Femur (tissue), 1 donor: ENCODE data around the gene LEMD3.

ENCODE experiments used
- DNase-seq: peaks from one replicate; pipeline ENCODE4 v3.0.0-alpha.2; 2017

Gene LEMD3

DNA sequence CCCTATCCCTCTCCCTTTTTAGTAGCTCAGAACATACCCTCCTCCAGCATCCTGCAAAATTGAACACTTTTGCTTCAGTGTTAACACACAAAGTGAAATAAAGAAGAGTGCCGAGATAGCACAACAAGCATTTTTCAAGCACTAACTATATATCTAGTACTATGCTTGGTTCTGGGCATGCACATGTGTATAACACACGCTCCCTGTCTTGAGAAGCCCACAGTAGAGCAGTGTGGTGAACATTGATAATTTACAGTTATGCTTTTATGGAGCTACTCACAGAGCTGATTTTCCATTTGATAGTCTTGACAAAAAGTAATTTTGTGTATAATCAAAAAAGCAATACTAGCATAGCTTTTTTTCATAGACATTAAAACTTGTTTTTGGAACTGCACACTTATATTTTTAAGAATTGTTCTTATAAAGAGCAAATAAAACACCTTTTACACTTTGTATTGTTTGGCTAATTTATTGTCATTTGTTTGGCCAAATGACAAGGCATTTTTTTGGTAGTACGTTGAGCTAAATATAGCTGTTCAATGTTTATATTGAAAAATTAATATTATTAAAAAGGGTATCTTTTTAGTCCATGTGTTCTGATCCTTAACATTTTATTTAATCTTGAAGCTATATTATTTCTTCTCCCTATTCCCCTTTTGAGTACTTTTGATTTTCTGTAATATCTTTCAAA lies 39.7 kb downstream of the LEMD3 start:
- DNase-seq, result no peak

DNA sequence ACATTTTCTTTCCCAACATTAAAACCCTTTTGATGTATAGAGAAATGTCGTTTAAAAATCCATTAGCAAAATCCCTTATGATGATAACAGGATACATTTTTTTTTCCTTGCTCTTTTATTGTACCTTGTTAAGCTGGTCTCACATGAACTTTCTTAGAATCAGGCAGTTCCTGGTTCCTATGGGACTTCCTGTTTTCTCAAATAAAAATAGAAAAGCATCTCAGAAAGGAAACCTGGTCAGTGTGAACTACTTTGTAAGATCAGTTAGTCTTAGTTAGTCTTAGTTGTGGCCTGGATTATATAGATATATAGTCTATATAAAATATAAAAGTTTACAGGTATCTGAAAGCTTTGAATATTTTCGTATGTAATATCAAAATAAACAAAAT lies 40.3 kb downstream of the LEMD3 start:
- DNase-seq, result no peak

DNA sequence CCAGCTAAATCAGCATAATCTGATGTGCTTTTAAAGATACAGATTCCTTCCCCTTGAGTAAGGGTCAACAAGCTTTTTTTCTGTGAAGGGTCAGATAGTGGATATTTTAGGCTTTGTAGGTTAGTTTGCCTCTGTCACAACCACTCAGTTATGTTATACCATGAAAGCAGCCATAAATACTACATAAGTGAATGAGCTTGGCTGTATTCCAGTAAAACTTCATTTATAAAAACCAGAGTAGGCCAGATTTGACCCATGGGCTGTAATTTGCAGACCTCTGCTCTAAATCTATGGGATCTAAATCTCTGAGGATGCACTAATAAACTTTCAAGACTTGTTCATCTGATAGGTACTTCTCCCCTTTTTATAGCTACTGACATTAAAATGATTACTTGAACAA lies 47.7 kb downstream of the LEMD3 start:
- DNase-seq, result no peak

DNA sequence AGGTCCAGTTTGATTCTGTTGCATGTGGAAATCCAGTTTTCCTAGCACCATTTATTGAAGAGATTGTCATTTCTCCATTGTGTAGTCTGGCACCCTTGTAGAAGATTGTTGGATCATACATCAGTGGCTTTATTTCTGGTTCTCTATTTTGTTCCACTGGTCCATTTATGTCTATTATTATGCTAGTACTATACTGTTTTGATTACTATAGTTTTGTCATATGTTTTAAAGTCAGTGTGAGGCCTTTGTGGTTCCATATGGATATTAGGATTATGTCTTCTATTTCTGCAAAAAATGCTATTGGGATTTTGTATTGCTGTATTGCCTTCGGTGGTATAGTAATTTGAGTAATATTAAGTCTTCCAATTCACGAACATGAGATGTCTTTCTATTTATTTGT lies 51.4 kb downstream of the LEMD3 start:
- no peak for DNase-seq

DNA sequence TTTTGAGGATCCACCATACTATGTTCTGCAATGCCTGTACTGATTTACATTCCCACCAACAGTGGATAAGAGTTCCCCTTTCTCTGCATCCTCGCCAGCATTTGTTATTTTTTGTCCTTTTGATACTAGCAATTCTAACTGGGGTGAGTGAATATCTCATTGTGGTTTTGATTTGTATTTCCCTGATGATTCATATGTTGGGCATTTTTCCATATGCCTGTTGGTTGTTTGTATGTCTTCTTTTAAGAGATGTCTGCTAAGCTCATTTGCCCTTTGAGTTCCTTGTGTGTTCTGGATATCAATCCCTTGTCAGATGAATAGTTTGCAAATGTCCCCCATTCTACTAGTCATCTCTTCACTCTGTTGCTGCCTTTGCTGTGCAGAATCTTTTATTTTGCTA lies 60.1 kb downstream of the LEMD3 start:
- no peak for DNase-seq

DNA sequence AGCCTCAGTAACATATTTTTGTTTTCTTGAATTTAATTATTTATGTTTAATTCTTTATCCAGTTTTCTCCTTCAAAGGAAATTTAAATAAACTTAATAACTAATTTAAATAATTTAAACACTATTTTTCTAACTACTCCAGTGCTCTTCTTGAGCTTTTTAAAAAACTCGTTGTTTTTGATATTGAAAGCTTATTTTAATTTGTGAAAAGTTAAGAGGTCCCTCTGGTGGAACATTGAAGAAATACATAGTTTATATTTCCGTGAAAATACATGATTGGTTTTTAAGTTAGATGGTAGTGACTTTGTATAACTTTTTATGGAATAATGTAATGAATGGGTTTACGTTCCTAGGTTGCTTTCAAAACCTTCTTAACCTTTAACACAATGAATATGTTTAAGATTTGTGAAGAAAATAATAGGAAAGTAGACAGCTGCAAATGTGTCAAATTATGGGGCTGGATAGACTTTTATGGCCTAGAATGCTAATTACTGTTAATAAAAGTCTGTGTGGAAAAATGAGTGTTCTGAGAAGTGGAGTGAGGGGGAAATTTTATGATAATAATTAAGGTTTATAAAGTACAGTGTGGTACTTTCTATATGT lies 63.2 kb downstream of the LEMD3 start:
- DNase-seq, result no peak

DNA sequence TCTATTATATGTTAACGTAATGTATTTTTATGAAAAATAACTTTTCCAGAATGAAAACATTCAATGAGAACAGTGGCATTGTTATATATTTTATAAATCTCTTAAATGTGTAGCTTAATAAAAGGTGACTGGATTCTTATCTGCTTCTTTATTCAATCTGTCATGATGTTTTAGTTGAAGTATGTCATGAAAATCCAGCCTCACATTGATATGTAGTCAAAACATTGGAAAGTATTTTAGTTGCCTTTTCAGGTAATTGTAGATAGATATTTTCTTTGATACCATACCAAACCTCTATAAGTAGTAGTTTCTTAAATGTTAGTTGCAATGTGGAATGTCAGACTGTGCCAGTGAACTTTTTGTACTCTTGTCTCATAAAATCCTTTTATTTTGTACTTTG lies 67.8 kb downstream of the LEMD3 start:
- no peak for DNase-seq

DNA sequence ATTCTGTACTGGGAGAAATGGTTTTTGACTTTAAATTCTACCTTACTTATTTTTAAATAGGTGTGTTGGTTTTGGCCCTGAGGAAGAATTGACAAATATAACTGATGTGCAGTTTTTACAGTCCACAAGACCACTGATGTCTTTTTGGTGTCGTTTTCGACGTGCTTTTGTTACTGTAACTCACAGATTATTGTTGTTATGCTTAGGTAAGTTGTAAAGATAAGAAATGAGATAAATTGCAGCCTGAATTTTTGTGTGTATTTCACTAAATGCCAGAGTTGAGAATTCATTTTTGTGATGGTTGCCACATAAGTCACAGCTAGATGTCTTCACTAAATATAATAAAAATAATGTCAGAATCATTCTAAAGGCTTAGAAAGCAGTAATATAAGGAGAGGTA lies 69.2 kb downstream of the LEMD3 start:
- no peak for DNase-seq

DNA sequence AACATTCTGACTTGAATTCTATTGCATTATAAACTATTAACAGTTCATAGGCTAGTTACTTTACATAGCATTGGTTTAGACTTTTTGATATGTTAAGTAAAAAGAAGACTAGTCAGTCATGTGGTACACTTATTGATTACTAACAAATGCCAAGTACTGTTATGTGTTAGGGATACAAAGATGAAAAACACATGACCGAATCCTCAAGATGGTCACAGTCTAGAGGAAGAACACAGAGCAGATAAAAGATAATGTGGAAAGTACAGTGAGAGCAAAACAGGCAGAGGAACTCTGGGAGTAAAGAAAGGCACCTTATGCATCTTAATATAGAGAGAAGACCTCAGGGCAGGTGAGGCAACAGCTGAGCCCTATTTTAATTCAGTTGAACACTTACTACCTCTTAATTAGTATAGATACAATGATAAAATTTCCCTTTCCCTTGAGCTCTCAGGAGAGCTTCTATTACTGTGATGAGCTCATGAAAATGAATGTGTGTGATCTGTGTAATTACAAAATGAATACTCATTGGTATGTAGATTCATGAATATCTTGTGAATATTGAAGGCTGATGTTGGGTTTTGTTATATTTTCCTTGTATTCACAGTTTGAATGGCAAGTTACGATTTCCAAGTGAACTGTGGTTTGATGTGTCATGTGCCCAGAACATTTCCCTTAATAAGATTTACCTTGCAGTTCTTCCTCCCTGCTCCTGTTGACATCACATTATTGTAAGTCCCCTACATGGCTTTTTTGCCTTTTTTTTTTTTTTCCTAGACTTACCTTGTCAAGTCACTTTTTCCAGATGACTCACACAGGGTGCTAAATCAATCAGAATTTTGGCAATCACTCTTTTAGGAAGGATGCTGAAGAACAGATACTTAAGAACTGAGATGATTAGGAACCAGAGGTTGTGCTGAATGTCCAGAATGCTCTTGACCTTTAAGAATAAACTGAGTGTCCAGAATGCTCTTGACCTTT lies 79.6 kb downstream of the LEMD3 start:
- no peak for DNase-seq

DNA sequence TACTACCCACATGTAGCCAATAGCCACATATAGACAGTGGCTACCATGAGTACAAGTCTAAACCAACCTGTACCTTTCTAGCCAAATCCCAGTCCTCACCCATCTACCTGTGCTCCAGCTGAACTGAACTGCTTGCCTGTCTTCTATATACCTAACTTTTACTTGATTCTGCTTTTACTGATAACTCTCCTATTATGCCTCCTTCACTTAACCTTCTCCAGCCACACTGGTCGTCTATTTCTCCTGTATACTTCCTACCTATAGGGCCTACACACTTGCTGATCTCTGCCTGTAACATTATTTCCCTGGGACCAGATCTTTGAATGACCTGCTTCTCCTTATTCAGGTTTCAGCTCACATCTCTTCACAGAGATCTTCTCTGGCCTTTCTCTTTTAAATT lies 83.1 kb downstream of the LEMD3 start:
- DNase-seq, result no peak

DNA sequence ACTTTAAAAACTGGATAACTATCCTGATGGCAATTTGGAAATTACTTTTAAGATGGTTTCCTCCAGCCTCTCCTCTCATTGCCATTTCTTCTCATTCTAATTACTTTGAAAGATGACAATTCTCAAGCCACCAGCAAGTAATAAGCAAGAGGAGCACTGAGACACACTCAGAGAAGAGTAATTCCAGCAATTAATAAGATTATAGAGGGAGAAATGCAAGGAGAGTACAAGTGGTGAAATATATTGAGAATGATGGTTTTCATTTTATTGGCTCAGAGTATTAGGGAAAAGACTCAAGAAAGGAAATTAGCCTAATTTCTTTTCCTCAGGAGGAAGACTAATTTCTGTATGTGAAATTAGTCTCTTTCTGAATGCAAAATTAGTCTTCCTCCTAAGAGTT lies 88.6 kb downstream of the LEMD3 start:
- DNase-seq, result no peak

DNA sequence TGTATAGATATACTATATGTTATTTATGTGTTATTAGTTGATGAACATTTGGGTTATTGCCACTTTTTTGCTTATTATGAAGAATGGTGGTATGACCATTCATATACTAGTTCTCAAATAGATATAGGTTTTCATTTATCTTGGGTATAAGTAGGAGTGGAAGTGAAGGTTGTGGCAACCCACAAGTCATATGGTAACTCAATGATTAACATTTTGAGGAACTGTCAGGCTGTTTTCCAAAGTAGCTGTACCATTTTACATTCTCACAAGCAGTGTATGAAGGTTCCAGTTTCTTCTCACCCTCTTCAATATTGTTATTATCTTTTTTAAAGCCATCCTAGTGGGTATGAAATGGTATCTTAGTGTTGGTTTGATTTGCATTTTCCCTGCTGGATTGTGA lies 90.1 kb downstream of the LEMD3 start:
- DNase-seq, result no peak

DNA sequence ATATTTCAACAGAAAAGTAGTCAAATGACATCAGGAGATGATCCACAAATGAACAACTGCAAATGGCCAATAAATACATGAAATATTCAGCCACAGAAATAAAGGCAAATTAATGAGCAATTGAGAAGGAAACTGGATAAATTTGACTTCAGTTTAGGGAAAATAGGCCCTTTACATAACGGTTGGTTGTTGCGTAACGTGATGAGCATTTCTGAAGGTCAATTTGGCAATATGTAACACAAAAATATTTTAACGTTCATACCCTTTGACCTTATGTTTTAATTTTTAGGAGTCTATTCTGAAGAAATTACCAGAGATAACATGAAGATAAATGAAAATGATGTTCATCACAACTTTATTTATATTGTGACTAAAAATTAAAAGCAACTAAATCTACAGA lies 94.4 kb downstream of the LEMD3 start:
- DNase-seq, result no peak

DNA sequence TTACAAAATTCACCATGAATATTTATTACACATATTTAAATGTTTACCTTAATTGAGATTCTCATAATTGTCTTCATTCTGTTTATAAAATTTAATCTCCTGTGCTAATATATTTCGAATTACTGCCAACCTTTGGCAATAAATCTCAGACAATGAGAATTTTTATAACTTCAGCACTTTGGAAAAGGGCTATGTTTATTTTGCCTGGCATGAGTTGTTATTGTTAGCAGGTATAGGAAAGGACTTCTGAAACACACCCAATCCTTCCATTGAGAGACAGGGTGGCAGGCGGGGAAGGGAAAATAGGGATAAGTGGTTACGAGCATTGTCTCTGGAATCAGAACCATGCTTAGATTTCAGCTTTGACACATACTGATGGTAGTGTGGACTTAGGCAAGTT lies 97.0 kb downstream of the LEMD3 start:
- no peak for DNase-seq

DNA sequence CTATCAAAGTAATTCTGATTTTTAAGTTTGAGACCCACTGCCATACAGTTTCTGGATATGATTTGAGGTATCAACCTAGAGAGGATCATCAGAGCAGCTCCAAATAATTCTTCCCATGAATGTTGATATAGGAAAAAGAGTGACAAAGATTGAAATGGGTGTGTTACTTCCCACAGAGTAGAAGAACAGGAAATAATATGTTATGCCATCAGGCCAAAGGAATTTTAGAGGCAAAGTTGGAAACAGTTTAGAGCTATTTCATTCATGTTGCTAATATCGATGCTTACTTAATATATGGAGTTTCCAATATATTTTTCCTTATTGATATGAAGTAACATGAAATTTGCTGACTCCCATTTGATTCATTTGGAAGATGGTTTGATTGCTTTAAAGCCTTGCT lies 100.2 kb downstream of the LEMD3 start:
- DNase-seq, result no peak

DNA sequence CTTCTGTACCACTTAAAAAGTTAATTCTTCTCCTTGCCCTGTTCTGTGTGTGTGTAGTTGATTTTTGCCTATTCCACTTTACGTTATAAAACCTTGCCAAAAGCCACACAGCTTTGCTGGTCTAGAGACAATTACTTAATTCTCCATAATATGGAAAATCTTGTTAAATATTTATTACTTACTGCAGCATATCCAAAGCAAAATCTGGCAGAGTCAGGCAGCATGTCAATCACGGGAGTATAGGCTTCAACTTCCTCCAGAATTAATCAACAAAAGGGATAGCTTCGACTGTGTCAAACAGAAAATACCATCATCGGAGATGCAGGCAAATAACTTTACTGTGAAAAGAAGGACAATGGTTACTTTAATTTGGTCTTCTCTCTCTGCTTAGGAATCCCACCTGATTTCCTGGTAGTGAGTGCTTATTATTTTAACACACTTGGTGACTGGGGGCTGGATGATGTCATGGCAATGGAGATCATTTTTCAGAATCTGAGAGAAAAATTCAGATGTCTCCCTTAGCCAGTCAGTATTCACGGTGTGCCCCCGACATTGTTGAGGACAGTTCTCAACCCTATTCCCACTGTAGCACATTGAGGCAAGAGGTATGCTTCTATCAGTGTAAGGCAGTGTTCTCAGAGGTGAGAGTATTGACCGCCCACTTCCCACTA lies 105.4 kb downstream of the LEMD3 start:
- no peak for DNase-seq

DNA sequence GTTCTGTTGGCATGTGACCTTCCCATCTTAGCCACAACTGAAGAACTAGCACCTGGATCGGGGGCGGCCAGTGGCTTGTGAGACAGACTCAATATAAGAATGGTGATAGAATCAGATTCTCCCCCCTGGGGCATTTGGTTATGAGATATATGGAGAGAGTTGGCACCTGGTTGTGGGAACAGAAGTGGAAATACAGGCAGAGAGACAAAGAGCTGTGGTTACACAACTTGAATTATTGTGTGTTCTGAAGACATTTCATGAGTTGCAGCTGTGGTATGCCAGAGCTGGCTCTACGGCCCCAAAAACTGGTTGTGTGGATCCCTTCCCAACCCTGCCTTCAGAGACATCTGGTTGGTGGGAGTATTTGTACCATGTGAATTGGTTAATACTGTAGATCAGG lies 106.2 kb downstream of the LEMD3 start:
- no peak for DNase-seq

DNA sequence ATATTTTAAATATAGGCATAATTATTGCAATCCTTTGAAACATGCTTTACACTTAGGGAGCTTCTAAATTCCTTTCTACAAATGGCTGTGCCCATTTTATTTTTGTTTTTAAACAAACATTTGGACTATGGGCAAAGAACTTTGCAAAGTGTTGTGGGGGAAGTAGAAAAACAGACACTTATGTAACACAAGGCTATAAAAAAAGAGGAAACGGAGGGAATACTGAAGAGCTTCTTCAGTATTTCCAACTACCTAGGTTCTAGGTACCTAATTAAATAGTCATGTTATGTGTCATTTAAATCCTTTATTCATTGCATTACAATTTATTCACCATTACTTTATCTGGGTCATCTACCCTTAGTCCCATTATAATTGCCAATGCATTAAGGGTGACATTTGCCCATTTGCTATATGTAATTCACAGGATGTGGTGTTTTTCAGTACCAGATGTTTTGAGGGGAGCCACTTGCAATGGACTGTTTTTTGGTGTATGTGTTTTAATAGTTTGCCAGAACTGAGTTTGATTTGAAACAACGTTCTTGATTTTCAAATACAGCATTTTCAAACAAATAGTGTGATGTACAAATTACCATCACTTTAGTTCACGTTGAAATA lies 107.6 kb downstream of the LEMD3 start:
- DNase-seq, result no peak

DNA sequence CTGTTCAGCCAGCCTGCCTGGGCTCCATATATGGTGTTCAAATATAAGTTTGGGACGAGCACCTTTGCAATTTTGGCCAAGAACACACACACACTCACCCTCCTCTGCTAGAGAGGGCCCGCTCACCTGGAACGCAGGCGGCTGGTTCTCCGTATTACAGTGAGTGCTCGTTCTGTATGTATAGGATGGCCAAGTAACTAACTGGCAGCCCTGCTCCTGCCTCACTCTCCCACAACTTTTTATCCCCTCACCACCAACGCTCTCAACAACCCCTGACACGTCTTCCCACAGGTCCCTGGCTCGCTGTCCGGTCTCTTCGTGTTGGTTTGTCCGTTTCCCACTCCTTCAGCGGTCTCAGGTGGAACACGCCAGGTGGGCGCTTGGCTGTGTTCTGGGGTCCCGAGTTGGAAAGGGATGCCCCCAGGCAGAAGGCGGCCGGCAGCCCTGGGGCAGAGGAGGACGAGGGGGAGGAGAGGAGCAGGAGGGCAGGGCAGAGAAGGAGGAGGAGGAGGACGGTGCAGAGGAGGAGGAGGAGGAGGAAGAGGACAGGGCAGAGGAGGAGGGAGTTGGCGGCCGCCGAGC lies 108.7 kb downstream of the LEMD3 start:
- no peak for DNase-seq

DNA sequence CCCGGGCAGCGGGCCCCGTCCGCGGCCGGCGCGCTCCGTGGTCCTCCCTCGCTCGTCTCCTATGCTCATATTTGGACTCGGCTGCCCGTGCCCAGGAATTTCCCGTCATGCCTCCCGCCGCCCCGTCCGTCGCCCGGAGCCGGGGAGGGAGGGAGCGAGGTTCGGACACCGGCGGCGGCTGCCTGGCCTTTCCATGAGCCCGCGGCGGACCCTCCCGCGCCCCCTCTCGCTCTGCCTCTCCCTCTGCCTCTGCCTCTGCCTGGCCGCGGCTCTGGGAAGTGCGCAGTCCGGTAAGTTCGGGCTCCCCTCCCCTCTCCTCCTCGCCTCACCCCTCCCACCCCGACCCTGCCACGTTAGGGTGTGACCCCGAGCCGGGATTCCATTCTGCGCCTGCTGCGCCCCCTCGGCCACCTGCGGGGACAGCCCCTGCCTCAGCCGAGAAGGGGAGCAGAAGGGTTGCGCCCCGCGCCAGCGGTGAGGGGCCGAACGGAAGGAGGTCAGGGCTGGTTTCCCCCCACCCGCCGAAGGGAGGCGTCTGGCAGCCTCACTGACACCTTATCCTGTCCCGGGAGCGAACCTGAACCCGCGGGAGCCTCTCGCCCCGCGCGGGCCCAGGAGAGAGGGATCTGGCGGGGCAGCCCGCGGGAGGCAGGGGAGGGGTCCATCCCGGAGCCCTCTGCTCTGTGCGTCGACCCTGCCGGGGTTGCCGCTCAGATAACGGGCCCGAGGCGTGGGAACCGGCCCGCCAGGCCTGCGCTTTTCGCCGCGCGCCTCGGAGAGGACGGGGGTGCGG lies 109.4 kb downstream of the LEMD3 start, which contains the start of gene MSRB3:
Gene MSRB3 (plus strand): TSS at position 108 of the 793 bp plus-strand sequence. CDS start 29,897 bp downstream, outside the sequence.
- DNase-seq, result peak; percentile 86

DNA sequence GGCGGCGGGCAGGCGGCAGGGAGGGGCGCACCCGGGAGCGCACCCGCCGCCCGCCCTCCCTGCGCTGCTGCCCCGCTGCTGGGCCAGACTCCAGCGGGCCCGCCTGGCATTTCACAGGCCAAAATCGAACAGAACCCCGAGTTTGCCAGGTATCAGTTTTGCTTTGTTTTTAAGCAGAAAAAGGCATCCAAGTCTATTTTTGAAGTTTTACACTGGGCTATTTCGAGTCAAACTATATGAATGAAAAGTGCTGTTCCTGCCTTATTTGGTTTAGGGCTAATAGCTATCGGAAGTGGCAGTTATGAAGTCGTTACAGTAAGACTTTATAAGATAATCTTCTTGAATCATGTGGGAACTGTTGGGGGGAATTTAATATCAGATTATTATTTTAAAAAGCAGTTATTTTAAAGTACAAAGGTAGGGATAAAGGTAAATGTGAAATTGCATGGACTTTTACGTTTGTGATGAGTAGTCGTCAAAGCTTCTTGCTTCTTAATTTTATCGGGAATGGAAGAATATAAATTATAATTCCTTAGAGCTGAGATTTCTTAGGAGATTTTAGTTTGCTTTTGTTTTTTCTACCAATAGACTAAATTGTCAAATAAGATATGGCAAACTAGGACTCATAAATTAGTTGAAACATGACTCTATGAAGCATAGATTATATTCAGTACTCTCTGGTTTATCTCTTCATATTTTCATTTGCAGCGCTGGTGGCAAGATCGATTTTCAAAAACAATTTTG lies 110.2 kb downstream of the LEMD3 start:
- DNase-seq, result no peak
